Activated CD4-positive, alpha-beta T cell treated with anti-CD3 and anti-CD28 coated beads for 24 hours (primary cell): ENCODE measurements around the gene PCGF2.

ENCODE experiments used
- DNase-seq, 2 donors: peaks; one replicate each; pipeline ENCODE4 v3.0.0-alpha.2; 2020; ENCODE audit warnings: low read depth in 2 of 2

PCGF2 gene

DNA sequence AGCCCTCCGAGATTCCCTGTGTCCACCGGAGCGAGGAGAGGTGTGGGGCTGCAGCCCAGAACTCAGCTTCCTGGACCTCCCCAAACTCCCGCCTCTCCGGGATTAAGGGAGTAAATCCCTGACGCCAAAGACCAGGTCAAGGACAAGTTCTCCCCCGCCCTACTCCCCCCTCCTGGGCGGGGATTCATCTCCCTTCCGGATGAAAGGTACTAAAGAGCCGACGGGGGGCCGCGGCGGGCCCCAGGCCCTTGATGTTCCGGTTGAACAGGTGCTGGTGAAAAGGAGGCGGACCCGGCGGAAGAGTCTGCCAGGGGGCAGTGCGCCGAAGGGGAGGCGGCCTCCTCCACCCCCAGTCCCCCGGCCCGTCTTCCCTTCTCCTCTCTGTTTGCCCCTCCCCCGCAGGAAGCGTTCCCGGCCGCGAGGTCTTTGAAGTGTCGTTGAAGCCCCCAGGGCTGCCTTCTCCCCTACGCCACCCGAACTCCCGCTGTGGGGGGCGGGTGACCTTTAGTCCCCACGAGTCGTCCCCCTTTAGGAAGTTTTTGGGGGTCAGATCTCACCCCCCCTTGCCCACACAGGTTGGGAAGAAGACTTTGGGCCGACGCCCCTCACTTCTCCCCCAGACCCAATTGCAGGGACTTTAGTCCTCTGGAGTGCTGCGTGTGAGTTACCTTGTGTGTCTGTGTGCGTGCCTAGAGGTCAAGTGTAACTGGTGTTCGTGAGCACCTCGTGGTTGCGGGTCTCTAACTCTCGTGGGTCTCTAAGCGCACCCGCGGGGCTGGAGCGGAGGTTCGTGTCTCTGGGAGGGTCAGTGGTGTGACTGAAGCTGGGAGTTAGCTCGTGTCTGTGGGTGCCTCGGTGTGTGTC lies 44.2 kb downstream of the PCGF2 start:
- DNase-seq: peak; percentile 77 to 90

DNA sequence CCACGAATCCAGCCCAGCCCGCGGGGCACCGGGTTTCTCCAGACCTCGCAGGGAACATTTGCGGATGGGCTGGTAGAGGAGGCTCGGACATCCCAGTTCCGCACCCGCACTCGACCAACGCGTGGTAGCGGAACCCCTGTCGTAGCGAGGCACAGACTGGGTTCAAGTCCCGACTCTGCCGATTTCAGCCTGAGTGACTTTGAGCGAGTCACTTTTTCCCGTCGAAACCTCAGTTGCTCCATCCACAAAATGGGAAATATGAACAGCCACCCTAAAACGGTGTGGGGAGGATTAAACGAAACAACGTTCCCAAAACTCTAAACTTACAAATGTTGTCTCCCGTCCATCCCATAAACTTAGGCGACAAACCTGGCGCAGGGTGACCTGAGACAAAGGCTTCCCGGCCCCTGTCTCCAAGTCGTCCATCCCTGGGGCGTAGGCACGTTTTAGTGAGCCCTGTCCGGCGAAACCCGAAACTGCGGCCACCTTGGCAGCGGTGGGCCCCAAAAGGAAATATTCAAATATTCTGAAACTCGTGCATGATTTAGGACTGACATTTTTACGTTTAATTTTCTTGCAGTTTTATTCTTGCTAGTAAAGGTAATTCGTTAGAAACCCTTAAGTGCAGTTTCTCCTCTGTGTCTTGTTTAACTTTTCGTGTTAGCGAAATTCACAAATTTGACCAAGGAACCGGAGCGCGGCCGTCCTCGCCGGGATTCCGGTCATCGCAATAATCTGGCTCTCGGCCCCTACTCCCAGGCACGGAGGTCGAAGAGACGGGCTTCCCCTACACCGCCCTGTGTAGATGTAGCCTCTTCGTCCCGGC lies 45.0 kb downstream of the PCGF2 start:
- peak in 1 of 2 donors; percentile 15 for DNase-seq

DNA sequence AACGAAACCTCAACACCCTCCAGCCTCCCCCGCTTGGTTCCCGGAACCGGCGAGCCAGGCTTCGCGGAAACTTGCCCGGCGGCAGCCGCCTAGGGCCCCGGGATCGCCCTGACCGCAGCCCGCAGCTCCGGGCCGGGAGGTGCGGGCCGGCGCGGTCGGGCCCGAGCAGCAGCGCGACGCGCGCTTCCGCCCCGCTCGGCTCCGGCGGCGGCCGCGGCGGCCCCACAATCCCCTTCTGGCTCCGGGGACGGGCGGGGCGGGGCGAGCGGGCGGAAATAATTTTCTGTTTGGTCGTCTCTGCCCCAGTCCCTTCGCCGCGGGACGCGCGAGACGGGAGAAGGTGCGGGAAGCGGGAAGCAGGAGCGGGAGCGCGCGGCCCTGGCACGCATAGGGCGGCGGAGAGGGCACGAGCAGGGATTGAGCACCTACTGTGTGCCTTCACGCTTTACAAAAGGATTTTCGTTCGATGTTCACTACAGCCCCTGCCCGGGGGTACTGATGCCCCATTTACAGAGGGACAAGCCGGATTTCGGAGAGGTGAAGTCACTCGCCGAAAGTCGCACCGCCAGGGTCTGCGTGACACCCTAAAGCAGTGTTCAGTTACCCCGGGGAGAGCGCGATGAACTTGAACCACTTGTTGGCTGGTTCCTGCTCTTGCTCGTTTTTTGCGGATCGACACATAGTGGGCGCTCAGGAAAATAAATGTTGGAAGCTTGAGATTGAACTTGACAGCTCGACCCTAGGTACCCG lies 45.8 kb downstream of the PCGF2 start:
- DNase-seq: peak; percentile 64 to 69

DNA sequence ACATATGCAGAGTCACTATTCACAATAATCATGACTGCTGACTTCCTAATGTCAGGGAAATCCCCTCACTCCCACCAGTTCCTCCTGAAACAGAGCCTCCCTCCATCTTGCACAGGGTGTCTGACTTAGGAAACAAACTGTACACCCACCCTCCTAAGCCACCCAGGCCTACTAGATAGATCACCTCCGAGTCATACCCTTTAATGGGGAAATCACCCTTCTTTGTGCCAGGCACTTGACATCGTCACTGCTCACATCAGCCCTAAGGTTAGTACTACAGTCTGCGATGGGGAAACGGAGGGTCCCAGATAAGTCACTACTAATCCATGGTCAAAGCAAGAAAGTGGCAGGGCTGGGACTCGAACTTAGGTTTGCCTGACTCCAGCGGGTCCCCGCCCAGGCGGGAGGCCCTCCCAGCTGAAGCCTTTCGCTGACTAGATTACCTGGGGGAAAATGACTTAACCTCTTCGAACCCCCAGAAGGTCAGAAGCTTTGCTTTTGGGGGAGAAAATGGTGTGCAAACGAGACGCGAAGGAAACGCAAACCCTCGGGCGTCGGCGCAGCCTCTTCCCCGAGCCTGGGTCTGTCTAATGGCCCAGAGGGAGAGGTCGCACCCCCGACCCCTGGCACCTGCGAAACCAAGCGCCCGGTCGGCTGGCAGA lies 46.5 kb downstream of the PCGF2 start:
- peak; percentile 74 to 77 for DNase-seq

DNA sequence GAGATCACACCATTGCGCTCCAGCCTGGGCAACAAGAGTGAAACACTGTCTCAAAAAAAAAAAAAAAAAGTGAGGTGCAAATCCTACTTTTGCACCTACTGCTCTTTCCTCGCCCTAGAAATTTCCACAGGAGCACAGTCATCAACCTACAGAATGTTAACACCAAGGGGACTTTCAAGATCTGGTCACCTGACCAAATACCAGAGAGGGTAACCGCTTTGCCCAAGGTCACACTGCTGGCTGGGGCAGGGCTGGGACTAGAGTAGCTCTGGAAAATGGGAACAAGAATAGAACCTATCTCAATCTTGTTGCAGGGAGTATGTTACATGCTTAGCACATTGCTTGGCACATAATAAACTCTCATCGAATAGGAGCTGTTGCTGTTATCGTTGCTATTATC lies 49.4 kb downstream of the PCGF2 start:
- DNase-seq: no peak

DNA sequence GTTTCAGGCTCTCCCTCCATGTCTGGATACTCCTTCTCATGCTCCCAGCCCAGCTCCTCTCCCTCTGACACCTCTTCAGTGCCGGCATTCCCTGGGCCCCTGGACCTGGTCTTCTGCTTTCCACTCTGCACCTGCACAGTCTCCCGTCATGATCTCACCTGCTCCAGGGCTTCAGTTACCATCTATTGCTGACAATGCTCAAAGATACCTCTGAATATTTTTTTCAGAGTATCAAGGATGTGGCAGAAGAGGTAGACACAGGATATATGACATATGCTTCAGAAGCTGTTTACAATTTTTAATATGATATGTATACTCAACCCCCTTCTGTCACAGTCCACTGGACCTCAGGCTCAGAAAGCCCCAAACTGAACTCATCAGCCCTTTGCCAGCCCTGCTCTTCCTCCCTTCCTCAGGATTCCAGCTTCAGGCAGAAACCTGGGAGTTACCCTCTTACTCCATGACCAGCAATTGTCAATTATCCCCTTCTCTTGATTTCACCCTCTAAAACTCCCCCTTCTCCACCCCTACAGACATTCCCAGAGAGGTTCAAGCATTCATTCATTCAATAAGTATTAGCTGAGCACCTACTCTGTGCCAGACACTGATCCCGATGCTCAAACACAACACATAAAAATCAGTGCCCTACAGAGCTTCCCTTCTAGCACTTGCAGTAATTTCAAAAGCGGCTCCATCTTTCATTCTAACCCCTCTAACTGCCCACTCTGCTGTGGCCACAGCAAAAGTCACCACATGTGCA lies 50.9 kb downstream of the PCGF2 start:
- DNase-seq: no peak

DNA sequence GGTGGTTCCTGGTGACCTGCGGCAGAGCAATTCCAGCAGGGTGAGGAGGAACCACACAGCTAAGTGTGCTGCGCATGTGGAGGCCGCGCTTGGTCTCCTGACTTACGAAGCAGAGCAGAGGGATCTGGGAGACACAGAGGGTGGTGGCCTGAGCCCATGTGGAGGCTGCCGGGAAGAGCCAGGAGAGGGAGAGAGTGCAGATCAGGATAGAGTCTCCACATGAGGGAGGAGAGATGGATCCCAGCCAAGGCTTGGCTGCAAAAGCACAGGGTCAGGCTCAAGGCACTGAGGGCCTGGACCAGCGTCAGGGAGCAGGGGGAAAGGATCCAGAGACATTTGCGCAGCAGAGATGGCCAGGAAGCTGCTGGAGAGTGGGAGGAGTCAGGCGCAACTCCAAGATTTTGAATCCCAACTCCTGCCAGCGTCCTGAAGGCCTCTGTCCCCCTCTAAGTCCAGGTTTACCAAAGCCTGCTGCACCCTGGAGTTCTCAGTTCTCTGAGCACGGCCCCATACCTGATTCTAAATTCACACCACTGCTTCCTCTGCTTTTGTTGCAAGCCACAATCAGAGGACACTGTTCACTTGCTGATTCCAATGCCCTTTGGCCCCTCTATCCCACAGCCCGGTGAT lies 54.3 kb downstream of the PCGF2 start:
- DNase-seq: no peak

DNA sequence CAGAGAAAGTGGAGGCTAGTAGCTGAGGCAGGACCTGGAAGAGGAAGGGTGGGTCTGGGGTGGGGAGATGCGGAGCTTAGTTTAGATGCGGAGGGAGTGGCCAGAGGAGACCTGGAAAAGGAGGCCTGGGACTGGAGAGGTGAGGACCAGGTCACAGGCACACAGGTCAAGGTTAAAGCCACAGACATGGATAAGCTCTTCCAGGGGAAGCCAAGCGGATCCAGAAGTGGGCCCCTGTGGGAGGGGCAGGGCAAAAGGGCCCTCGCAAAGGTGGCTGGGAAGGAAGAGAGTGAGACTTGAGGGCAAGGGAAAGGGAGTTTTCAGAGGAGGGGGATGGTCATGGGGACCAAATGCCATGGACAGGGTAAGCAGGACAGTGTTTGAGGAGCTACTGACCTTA lies 57.0 kb downstream of the PCGF2 start:
- no peak for DNase-seq

DNA sequence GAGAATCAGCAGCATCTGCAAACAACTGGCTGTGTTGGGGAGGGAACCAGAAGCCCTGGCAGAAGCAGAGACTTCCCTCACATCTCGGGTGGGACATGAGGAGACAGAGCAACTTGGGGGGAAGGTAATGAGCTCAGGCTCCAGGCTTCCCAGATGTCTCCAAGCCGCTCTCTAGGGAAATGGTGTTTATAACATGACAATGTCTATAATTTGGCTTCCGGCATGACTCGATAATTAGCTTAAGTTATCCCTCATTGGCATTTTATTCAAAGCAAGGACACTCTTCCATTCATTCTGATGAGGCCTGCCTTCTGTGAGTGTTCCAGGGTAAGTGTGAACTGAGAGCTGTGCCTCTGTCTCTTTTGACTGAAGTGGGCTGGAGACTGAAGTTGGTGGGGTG lies 57.8 kb downstream of the PCGF2 start:
- no peak for DNase-seq

DNA sequence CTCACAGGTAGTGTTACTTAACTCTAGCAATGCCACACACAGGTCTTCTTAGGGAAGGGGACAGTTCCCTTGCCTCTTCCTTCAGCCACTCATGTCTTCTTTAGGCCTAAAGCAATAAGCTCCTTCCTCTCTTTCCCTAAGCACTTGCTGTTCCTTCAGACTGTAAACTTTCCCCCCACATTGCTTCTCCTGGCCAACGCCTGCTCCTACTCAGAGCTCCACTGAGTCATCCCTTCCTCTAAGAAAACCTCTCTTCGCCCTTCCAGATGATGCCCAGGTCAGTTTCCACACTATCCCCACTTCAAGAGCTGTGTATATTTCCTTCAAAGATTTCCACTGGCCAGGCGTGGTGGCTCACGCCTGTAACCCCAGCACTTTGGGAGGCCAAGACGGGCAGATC lies 60.9 kb downstream of the PCGF2 start:
- DNase-seq: no peak

DNA sequence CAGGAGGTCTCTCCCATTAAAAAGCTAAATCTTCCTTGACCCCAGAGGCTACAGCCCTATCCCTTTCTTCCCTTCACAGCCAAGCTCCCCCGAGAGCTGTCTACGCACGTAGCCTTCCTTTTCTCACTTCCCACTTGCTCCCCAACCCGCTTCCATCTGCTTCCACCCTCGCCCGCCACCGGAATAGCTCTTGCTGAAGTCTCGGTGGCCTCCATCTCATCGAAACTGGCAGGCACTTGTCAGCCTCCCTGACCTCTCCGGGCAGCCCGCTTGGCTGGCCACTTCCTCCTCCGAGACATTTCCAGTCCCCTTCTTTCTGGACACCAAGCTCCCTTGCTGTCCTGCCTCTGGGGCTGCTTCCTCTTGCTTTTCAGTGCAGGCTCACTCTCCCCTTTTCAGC lies 62.6 kb downstream of the PCGF2 start:
- DNase-seq: no peak
